Effector memory CD8-positive, alpha-beta T cell (primary cell): ENCODE data around the gene TSPAN18.
A peak's percentile ranks its signal among the peaks of the same experiment; 100 is the strongest.

Source experiments
- ATAC-seq: fragments of 150-1000 bp; cut with Tn5 transposase; replicated peaks from 2 replicates; pipeline ENCODE4 v1.10.0; 2021; ENCODE audit warnings: mild to moderate bottlenecking, moderate library complexity
- DNase-seq, 3 experiments: peaks; one replicate each; pipeline ENCODE4 v3.0.0; 2021
- H3K27ac Mint-ChIP-seq, 2 donors: one replicate each; pipeline ENCODE4 v1.8.0; 2022; ENCODE audit warnings: mild to moderate bottlenecking in 2 of 2, mixed read lengths in 2 of 2, moderate library complexity in 2 of 2
- H3K27me3 Mint-ChIP-seq, 2 donors: one replicate each; pipeline ENCODE4 v1.8.0; 2022; ENCODE audit warnings: mixed read lengths in 2 of 2
- H3K36me3 Mint-ChIP-seq: one replicate; pipeline ENCODE4 v1.8.0; 2022; ENCODE audit warnings: mild to moderate bottlenecking, moderate library complexity, mixed read lengths; ENCODE audit not compliant: insufficient read depth
- H3K4me1 Mint-ChIP-seq, 2 donors: one replicate each; pipeline ENCODE4 v1.8.0; 2022; ENCODE audit warnings: low read depth in 2 of 2, mixed read lengths in 2 of 2
- H3K4me3 Mint-ChIP-seq, 2 donors: one replicate each; pipeline ENCODE4 v1.8.0; 2022; ENCODE audit warnings: mild to moderate bottlenecking in 2 of 2, mixed read lengths in 2 of 2, moderate library complexity in 2 of 2
- H3K9me3 Mint-ChIP-seq, 2 donors: one replicate each; pipeline ENCODE4 v1.8.0; 2022; ENCODE audit warnings: mixed read lengths in 2 of 2

Gene TSPAN18

DNA sequence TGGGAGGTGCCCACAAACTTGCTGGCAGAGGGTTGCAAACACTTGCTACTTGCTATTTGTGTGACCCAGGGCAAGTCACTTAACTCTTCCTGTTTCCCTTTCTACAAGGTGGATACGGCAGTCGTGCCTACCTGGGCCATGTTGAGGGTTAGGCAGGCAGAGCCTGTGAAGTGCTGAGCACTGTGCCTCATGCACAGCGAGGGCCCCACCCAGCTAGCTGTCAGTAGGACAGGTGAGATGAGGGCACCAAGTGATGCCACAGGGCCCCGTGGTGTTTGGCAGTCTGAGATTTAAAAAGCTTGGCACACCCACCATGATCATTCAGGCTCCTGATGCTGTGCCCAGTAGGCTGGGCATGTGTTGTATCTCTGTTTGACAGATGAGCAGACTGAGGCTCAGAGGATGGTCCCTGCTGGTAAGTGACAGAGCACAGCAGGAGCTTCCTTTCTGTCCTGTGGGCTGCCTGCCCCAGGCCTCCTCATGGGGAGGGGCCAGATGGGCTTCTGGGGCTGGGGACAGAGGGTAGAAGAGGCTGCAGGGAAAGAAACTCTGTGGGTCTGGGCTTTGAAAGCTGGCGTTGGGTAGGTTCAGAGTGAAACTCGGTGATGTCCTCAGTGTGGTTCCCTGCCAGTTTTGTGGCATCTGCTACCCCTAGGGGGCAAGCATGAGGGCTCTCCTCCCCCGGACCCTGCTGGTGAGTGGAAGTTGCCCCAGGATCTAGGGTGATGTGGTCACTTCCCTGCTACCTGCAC is 59.3 kb downstream of the TSPAN18 start:
- no peak for DNase-seq
- no peaks in the 10 kb centered on the region for H3K36me3 Mint-ChIP-seq
- no peak for ATAC-seq
- no peaks in the 10 kb centered on the region for H3K27me3 Mint-ChIP-seq
- H3K4me1 Mint-ChIP-seq, result peaks cover 0 to 12% of the 10 kb centered on the region in 2 donors
- H3K27ac Mint-ChIP-seq, result no peak overlapping the region
- H3K4me3 Mint-ChIP-seq, result no peak overlapping the region
- no peaks in the 10 kb centered on the region for H3K9me3 Mint-ChIP-seq

DNA sequence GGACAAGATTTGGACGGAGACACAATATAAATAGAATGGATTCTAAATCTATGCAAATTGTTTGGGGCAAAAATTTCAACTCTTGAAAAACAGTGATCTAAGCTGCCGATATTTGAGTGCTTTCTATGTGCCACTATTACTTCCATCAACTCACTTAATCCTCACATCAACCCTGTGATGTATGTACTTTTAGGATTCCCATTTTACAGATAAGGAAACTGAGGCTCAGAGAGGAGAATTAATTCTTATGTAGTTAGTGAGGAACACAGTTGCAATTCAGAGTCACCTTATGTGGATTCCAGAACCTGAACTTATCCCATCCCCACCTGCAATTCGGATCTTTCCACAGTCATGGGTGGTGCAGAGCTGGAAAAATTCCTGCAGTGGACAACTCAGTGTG is 60.3 kb downstream of the TSPAN18 start:
- H3K9me3 Mint-ChIP-seq, result no peaks in the 10 kb centered on the region
- H3K4me3 Mint-ChIP-seq, result no peak overlapping the region
- peaks cover 0 to 12% of the 10 kb centered on the region in 2 donors for H3K4me1 Mint-ChIP-seq
- H3K36me3 Mint-ChIP-seq, result no peaks in the 10 kb centered on the region
- no peak for ATAC-seq
- peaks cover 0 to under 1% of the 10 kb centered on the region in 2 donors for H3K27me3 Mint-ChIP-seq
- H3K27ac Mint-ChIP-seq, result no peak overlapping the region
- no peak for DNase-seq

DNA sequence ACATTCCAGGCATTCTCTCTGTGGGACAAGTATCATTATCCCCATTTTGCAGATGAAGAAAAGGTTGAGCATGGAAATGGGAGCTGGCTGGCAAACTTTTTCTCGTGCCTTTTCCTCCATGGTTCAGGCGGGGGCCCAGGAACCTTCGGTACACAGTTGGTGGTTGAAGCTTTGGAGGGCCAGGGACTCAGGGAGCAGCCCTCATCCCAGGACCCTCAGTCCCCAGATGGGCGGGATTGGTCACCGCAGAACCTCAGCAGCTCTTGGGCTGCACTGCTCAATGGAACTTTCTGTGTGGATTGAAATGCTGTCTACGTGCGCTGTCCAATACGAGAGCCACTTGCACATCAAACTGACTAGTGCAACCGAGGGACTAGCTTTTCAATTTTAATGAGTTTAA is 61.2 kb downstream of the TSPAN18 start:
- Mint-ChIP-seq H3K4me3 (no peak overlapping the region), H3K27me3 (peaks cover 0 to 8% of the 10 kb centered on the region in 2 donors), H3K4me1 (peaks cover 0 to 12% of the 10 kb centered on the region in 2 donors), H3K36me3 (no peaks in the 10 kb centered on the region), H3K9me3 (no peaks in the 10 kb centered on the region), H3K27ac (no peak overlapping the region)
- DNase-seq, result no peak
- no peak for ATAC-seq

DNA sequence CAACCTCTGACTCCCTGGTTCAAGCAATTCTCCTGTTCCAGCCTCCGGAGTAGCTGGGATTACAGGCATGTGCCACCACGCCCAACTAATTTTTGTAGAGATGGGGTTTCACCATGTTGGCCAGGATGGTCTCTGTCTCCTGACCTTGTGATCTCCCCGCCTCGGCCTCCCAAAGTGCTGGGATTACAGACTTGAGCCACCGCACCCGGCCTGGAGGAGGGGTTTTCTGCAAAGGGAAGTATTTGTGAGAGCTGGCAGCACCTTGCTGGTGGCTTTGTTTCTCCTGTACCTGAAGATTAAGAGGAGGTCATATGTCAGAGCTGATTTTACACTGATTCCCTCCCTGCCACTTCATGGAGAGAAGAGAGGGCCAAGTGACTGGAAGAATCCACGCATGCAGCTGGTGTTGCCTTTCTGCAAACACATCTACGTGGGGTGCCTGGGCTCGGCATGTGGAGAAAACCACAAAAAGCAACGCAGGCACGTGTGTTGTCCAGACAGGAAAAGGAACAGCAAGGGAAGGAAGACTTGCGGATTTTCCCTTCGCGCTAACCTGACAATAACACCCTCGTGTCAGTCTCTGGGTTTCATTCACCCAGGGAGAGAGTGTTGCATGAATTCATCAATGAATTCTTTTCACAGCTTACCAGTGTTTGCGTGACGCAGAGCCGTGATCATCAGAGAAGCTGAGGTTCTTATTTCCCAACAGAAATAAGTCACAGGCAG is 61.9 kb downstream of the TSPAN18 start:
- H3K36me3 Mint-ChIP-seq, result no peaks in the 10 kb centered on the region
- no peaks in the 10 kb centered on the region for H3K9me3 Mint-ChIP-seq
- peaks cover 0 to 10% of the 10 kb centered on the region in 2 donors for H3K4me1 Mint-ChIP-seq
- H3K27ac Mint-ChIP-seq, result no peak overlapping the region
- ATAC-seq, result no peak
- H3K4me3 Mint-ChIP-seq, result no peak overlapping the region
- peaks cover 0 to 8% of the 10 kb centered on the region in 2 donors for H3K27me3 Mint-ChIP-seq
- DNase-seq, result no peak

DNA sequence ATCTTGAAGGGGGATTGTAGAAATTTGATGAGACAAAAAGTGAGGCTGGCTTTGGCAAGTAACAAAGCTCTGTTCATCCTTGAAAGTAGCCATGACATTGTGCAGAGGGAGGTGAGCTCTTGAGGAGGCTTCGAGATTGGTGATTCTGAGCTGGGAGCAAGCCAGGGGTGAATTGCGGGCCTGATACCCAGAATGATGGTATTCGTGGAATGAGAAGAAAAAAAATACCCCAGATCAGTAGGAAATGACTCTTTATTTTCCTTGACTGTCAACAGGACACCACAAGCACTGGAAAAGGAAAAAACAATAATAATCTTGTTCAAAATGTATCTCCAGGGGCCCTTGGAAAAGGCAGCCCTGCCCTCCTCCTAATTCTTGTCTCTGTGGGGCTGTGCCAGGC is 62.7 kb downstream of the TSPAN18 start:
- peaks cover 0 to 8% of the 10 kb centered on the region in 2 donors for H3K27me3 Mint-ChIP-seq
- no peaks in the 10 kb centered on the region for H3K9me3 Mint-ChIP-seq
- H3K4me3 Mint-ChIP-seq, result no peak overlapping the region
- peaks cover 0 to 5% of the 10 kb centered on the region in 2 donors for H3K4me1 Mint-ChIP-seq
- H3K36me3 Mint-ChIP-seq, result no peaks in the 10 kb centered on the region
- peak overlapping the region in 1 of 2 donors; percentile 49 for H3K27ac Mint-ChIP-seq
- no peak for DNase-seq
- no peak for ATAC-seq

DNA sequence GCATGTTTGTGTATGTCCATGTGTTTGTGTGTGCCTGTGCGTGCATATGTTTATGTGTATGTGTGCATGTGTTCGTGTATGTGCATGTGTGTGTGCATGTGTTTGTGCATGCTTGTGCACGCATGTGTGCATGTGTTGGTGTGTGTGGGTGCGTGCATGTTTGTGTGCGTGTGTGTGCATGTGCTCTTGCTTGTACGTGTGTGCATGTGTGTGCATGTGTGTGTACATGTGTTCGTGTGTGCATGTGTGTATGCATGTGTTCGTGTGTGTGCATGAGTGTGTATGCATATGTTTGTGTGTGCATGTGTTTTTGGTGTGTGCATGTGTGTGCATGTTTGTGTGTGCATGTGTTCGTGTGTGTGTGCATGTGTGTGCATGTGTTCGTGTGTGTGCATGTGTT is 63.4 kb downstream of the TSPAN18 start:
- DNase-seq, result no peak
- ATAC-seq, result no peak
- Mint-ChIP-seq H3K27ac (no peak overlapping the region), H3K4me3 (no peak overlapping the region), H3K27me3 (peaks cover 0 to 8% of the 10 kb centered on the region in 2 donors), H3K36me3 (no peaks in the 10 kb centered on the region), H3K4me1 (peaks cover 3 to 4% of the 10 kb centered on the region in 2 donors), H3K9me3 (no peaks in the 10 kb centered on the region)

DNA sequence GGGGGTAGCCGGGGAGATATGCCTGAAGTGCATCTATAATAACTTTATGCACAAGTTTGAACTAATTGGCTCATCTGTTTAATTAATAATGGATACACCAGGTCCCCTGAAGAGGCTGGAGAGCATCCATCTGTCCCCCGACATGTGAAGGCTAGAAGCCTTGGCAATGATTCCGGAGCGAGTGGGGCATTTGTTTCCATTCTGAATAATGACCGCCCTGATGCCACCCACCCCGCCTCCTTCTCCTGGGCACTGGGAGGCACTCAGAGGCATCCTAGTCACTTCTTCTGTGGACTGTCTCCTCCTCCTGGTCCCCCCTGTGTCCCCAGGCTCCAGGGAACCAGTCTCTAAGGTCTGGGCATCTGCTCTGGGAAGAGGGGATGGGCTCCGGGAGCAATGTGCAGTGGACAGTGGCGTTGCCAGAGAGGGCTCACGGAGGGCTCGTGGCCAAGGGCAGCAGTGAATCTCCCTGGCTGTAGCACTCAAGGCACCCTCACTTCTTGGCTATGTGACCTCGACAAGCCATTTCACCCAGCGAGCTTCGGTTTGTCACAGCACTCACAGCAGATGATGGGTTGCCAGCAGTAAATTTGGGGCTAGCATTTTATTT is 64.7 kb downstream of the TSPAN18 start:
- Mint-ChIP-seq H3K36me3 (no peaks in the 10 kb centered on the region), H3K27me3 (peaks cover 0 to 8% of the 10 kb centered on the region in 2 donors), H3K4me3 (no peak overlapping the region), H3K9me3 (no peaks in the 10 kb centered on the region), H3K4me1 (peaks cover 2 to 4% of the 10 kb centered on the region in 2 donors), H3K27ac (no peak overlapping the region)
- DNase-seq (no peak), ATAC-seq (no peak)

DNA sequence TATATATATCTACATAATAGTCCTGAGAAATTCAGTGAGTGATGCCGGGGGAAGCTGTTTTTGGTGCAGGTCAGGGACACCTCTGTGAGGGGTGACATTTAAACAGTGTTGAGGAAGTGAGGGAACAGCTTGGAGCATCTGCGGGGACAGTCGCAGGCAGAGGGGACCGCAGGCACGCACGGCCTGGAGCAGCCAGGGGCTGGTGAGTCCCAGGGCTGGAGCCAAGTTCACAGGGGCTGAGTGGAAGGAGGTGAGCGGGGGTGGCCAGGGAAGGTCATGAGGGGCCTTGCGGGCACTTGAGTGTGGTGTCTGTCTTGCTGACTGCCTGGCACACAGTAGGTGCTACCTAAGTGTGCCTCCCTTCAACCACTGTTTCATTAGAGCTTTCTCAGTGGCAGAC is 65.4 kb downstream of the TSPAN18 start:
- no peak for DNase-seq
- Mint-ChIP-seq H3K4me1 (peaks cover 2 to 4% of the 10 kb centered on the region in 2 donors), H3K27me3 (peaks cover 0 to 12% of the 10 kb centered on the region in 2 donors), H3K36me3 (no peaks in the 10 kb centered on the region), H3K9me3 (no peaks in the 10 kb centered on the region), H3K4me3 (no peak overlapping the region), H3K27ac (no peak overlapping the region)
- no peak for ATAC-seq

DNA sequence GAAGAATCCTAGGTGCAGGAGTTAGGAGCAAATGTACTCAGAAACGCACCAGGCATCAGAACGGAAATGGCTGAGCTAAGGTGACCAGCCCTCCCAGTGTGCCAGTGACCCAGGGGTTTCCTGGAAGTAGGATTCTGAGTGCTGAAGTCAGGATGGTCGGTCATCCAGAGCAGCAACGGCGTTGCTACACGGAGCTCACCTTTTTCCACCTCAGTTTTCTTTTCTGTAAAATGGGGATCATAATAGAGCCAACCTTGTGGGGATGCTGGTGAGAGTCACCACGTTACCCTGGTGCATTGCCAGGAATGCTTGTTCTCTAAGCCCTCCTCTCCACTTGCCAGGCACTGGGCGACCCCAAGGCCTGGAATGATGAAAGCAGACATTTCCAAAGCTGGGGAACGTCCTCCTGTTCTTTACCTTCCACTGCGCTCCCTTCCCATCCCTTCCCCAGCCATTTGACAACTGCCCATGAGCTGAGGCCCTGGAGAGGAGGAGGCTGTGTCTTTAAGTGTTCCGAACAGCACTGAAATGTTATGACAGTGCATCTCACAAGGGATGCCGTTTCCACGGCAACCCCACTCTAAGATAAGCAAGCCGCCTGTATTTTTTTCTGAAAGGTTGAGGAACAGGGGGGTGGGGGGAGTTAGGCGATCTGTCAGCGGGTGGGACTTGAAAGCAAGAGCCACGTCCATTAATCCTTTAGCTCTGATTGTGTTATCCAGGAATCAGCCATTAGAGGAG is 66.8 kb downstream of the TSPAN18 start:
- Mint-ChIP-seq H3K9me3 (no peaks in the 10 kb centered on the region), H3K4me3 (no peak overlapping the region), H3K27me3 (peaks cover 0 to 16% of the 10 kb centered on the region in 2 donors), H3K4me1 (peaks cover 2 to 4% of the 10 kb centered on the region in 2 donors), H3K27ac (no peak overlapping the region), H3K36me3 (no peaks in the 10 kb centered on the region)
- DNase-seq (no peak), ATAC-seq (no peak)

DNA sequence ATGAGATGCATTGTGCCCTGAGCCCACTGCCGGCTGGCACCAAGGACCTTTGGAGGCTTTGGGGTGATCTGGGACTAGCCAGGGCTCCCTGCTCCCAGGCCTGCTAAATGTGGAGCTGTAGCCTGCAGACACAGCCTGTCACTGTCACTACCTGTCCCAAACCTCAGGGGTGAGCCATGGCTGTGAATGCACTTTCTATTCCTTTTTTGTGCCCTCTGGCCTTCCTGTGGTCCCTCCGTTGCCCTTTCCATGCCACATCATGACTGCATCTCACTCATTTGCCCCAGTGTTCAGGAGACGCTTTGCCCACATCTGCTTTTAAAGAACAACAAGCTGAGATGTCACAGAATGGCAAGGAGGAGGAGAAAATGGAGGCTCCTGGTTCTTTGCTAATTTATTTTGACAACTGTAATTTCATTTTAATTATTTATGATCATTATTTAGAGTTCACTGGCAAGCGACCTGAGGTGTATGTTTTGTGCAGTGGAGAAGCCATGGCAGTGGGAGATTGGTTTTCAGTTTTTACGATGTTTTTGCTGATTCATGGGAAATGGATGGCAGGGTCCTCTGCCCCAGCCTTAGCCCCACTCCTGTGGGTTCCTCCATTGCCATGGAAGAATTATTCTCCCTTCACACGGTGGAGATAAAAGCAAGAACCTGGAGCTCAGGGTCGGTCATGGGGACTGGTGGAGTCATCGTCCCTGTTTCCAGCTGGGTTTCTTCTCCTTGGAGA is 69.2 kb downstream of the TSPAN18 start:
- no peak for DNase-seq

DNA sequence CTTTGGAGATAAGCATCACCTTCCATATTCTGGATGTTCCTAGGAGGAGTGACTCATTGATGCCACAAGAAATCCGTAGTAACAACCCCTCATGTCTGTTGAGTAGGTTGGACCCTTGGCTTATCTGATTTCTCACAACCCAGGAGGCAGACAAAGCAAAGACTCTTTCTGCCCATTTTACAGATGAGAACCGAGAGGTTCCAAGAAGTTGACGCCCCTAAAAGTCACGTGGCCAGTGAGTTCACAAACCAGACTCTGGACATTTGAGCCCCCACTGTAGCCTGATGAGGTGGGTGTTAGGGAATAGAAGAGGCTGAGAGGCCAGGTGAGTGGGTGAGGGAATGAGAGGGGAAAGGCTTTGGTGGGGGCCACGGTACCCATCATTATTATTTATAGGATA is 70.3 kb downstream of the TSPAN18 start:
- DNase-seq, result no peak
- H3K36me3 Mint-ChIP-seq, result peaks cover 2% of the 10 kb centered on the region
- ATAC-seq, result no peak
- H3K4me3 Mint-ChIP-seq, result no peak overlapping the region
- H3K9me3 Mint-ChIP-seq, result no peaks in the 10 kb centered on the region
- peaks cover 0 to 4% of the 10 kb centered on the region in 2 donors for H3K4me1 Mint-ChIP-seq
- no peak overlapping the region for H3K27ac Mint-ChIP-seq
- peaks cover 6 to 26% of the 10 kb centered on the region in 2 donors for H3K27me3 Mint-ChIP-seq

More for the DNA sequence above, 69.2 kb downstream of the TSPAN18 start:
- no peak overlapping the region for H3K27ac Mint-ChIP-seq
- H3K4me3 Mint-ChIP-seq, result no peak overlapping the region
- peaks cover 0 to 16% of the 10 kb centered on the region in 2 donors for H3K27me3 Mint-ChIP-seq
- peaks cover 2% of the 10 kb centered on the region for H3K36me3 Mint-ChIP-seq
- H3K4me1 Mint-ChIP-seq, result peaks cover 0 to 4% of the 10 kb centered on the region in 2 donors
- H3K9me3 Mint-ChIP-seq, result no peaks in the 10 kb centered on the region
- no peak for ATAC-seq

DNA sequence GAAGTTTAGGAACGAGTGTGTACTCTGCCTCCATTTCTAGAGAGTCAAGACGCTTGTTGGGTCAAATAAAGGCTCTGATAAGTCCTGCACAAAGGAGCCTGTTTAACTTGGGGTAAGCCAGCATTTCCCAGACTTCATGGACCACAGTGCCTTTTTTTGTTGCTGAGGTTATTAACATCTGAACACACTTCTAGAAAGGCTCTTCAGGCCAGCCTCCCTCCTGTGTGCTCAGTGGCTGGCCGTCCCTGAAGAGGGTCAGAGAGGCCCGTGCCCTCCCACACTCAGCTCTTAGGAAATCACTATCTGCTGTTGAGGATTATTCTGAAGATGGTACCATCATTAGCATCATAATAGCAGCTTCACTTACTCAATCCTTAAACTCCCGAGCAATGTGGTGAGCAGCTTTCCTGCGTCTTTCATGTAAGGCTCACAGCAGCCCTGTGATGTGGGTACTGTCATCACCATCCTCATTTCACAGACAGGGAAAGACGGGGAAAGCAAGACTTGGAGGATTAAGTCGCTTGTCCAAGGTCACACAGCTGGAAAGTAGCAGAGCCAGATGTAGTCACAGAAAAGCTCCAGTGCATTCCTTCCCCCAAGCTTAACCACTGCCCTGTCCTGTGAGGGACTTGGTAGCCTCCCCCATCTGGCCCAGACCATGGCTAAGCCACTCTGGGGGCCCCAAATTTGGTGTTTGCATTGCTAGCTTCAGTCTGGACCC is 71.3 kb downstream of the TSPAN18 start:
- H3K36me3 Mint-ChIP-seq, result peaks cover 2% of the 10 kb centered on the region
- DNase-seq, result no peak
- no peaks in the 10 kb centered on the region for H3K9me3 Mint-ChIP-seq
- no peak for ATAC-seq
- no peak overlapping the region for H3K4me3 Mint-ChIP-seq
- peaks cover 0 to 4% of the 10 kb centered on the region in 2 donors for H3K4me1 Mint-ChIP-seq
- H3K27me3 Mint-ChIP-seq, result peaks cover 13 to 28% of the 10 kb centered on the region in 2 donors
- no peak overlapping the region for H3K27ac Mint-ChIP-seq
